ENCODE data around the gene IDS. TPM values are rescaled to one million over a fixed set of nuclear protein-coding genes. Genes with fewer than 3 reads are reported as not detected.
"Not testable (repeated sequence)": the region's sequence is repeated elsewhere in the genome, so short reads cannot be mapped to it uniquely, and the experiment has no call there.

IDS gene
- total and polyA plus RNA-seq, 2 of the 8 experiments (the other 6 are each of a cell fraction or from before 2014, with no cell fraction given): 19.9 to 20.7 TPM

DNA sequence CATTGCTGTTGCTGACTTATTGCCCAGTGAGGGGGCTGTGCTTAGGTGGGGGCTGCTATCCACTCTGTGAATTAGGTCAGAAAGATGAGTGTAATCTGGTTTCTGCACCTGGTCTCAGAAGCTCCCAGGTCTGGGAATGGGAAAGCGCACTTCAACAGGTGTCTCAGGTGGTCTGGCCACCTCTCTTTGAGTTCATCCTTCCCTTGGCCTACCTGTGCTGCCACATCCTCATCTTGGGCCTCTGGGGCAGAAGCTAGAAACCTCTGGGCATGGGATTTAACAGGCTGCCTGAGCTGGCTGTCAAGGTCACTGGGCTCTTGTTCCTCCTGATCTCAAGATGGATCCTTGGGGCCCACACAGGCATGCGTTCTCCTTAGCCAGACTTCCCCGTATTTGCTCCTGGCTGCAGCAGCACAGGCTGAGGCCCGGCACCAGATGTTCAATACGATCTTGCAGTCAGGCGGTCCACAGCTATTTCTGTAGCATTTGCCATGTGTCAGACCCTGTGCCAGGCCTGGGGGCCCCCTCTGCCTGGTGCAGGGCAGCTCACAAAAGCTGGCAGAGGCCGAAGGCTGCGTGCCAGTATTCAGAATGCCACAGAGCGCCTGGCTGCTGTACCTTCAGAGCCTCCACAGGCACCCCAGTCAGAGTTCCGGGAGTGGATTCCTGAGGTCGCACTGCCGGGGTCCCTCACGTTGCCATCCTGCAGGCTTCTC is 21.4 kb upstream of the IDS start:
- H3K79me1 ChIP-seq (ENCODE audit: low read depth, low read length); H4K8ac ChIP-seq (ENCODE audit: extremely low read depth, insufficient read depth, low read length); H4K91ac ChIP-seq (replicated peaks; ENCODE audit: insufficient read length, low read length); H3K9ac ChIP-seq (replicated peaks in 1 of 4; ENCODE audit: extremely low read depth in 1 of 4, low read depth in 3 of 4, low read length in 3 of 4); H3K79me2 ChIP-seq (ENCODE audit: control insufficient read depth in 1 of 2, insufficient read depth in 2 of 2, low read length in 2 of 2); POLR2A ChIA-PET (ENCODE audit: partially characterized antibody); H3K23ac ChIP-seq (ENCODE audit: insufficient read length); H3K9me3 ChIP-seq (ENCODE audit: insufficient read depth in 2 of 2, low read depth in 1 of 2, low read length in 1 of 2); H3K27ac ChIP-seq (ENCODE audit: low read depth, low read length); H3K4me1 ChIP-seq (replicated peaks in 1 of 4; ENCODE audit: control insufficient read depth in 3 of 4, insufficient read depth in 4 of 4, low read length in 3 of 4); H2BK120ac ChIP-seq (replicated peaks; ENCODE audit: low read depth, low read length); H4K20me1 ChIP-seq (replicated peaks in 1 of 2; ENCODE audit: control insufficient read depth in 1 of 2, insufficient read depth in 2 of 2, low read length in 2 of 2); H3K4ac ChIP-seq (replicated peaks; ENCODE audit: insufficient read length, low read depth, low read length); H2BK15ac ChIP-seq (ENCODE audit: low read length); H3K36me3 ChIP-seq (ENCODE audit: control insufficient read depth in 2 of 4, insufficient read depth in 4 of 4, low read length in 3 of 4); H2BK20ac ChIP-seq (ENCODE audit: low read length); H3K18ac ChIP-seq (ENCODE audit: extremely low read depth, low read length); H2BK5ac ChIP-seq (ENCODE audit: low read depth, low read length); H3K56ac ChIP-seq (replicated peaks; ENCODE audit: insufficient read length, low read depth, low read length); H3K14ac ChIP-seq (ENCODE audit: insufficient read length); H4K5ac ChIP-seq (ENCODE audit: insufficient read length, low read depth, low read length); H3K4me2 ChIP-seq (ENCODE audit: insufficient read depth in 1 of 2, low read depth in 2 of 2, low read length in 2 of 2); H2AFZ ChIP-seq (ENCODE audit: low read length); H3K27me3 ChIP-seq (replicated peaks in 1 of 4; ENCODE audit: control insufficient read depth in 3 of 4, extremely low read depth in 1 of 4, insufficient read depth in 3 of 4, low read length in 3 of 4); H2BK12ac ChIP-seq (ENCODE audit: low read depth, low read length); DNase-seq (ENCODE audit: low read depth in 1 of 2, low spot score in 2 of 2); H3K23me2 ChIP-seq (ENCODE audit: low read depth, low read length); H3K4me3 ChIP-seq (ENCODE audit: extremely low read depth in 1 of 4, insufficient read depth in 2 of 4, low read depth in 3 of 4, low read length in 4 of 4); H2AK5ac ChIP-seq (ENCODE audit: low read depth, low read length): not testable (repeated sequence)
- CTCF ChIA-PET (ENCODE audit: partially characterized antibody): interaction anchor here (0.8 to 1.5 kb wide), 3 partner anchors 10 to 22 kb away, joined by 3 to 5 read pairs (median 3); no protein-coding TSS in a partner anchor
- peak; percentile 24 for FAIRE-seq
- WGBS, 2 experiments (ENCODE audit: extremely low coverage in 1 of 2, insufficient coverage in 1 of 2, insufficient read length in 1 of 2, insufficient replicate concordance in 2 of 2, low coverage in 1 of 2, low lambda C conversion rate in 2 of 2, missing lambda C conversion rate in 1 of 2): 91% methylated on average over 3 of the region's 13 CpGs; no CpG with 5 or more reads in 1 of the 2 experiments

DNA sequence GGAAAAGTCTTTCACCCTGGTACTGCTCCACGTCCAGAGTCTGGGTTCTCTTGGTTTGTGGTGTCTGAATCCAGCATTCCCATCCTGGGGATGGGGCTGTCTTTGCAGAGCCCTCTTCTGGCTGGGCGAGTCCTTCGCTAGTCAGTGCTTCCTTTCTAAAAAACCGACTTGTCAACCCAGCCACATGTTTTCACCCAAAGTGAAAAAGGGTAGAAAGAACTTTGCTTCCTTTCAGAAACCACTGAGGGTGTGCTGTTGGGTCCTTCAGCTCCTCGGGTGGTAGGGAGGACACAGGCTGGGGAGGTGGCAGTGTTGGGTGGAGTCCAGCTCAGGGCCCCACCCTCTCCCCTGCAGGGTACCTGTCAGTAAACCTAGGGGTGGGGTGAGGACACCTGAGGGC is 20.8 kb upstream of the IDS start:
- H3K9me3 ChIP-seq (ENCODE audit: insufficient read depth in 2 of 2, low read depth in 1 of 2, low read length in 1 of 2); H2AK5ac ChIP-seq (ENCODE audit: low read depth, low read length); H3K9ac ChIP-seq (replicated peaks in 1 of 4; ENCODE audit: extremely low read depth in 1 of 4, low read depth in 3 of 4, low read length in 3 of 4); H3K23me2 ChIP-seq (ENCODE audit: low read depth, low read length); H4K8ac ChIP-seq (ENCODE audit: extremely low read depth, insufficient read depth, low read length); H4K20me1 ChIP-seq (replicated peaks in 1 of 2; ENCODE audit: control insufficient read depth in 1 of 2, insufficient read depth in 2 of 2, low read length in 2 of 2); POLR2A ChIA-PET (ENCODE audit: partially characterized antibody); H3K14ac ChIP-seq (ENCODE audit: insufficient read length); H2AFZ ChIP-seq (ENCODE audit: low read length); H3K4me2 ChIP-seq (ENCODE audit: insufficient read depth in 1 of 2, low read depth in 2 of 2, low read length in 2 of 2); H2BK12ac ChIP-seq (ENCODE audit: low read depth, low read length); H3K18ac ChIP-seq (ENCODE audit: extremely low read depth, low read length); H3K56ac ChIP-seq (replicated peaks; ENCODE audit: insufficient read length, low read depth, low read length); H3K79me1 ChIP-seq (ENCODE audit: low read depth, low read length); H3K4ac ChIP-seq (replicated peaks; ENCODE audit: insufficient read length, low read depth, low read length); H3K4me3 ChIP-seq (ENCODE audit: extremely low read depth in 1 of 4, insufficient read depth in 2 of 4, low read depth in 3 of 4, low read length in 4 of 4); H2BK15ac ChIP-seq (ENCODE audit: low read length); H3K23ac ChIP-seq (ENCODE audit: insufficient read length); H3K79me2 ChIP-seq (ENCODE audit: control insufficient read depth in 1 of 2, insufficient read depth in 2 of 2, low read length in 2 of 2); H3K27me3 ChIP-seq (replicated peaks in 1 of 4; ENCODE audit: control insufficient read depth in 3 of 4, extremely low read depth in 1 of 4, insufficient read depth in 3 of 4, low read length in 3 of 4); H2BK120ac ChIP-seq (replicated peaks; ENCODE audit: low read depth, low read length); DNase-seq (ENCODE audit: low read depth in 1 of 2, low spot score in 2 of 2); H2BK20ac ChIP-seq (ENCODE audit: low read length); H4K5ac ChIP-seq (ENCODE audit: insufficient read length, low read depth, low read length); H3K27ac ChIP-seq (ENCODE audit: low read depth, low read length); FAIRE-seq; H4K91ac ChIP-seq (replicated peaks; ENCODE audit: insufficient read length, low read length); H3K4me1 ChIP-seq (replicated peaks in 1 of 4; ENCODE audit: control insufficient read depth in 3 of 4, insufficient read depth in 4 of 4, low read length in 3 of 4); H3K36me3 ChIP-seq (ENCODE audit: control insufficient read depth in 2 of 4, insufficient read depth in 4 of 4, low read length in 3 of 4); H2BK5ac ChIP-seq (ENCODE audit: low read depth, low read length): not testable (repeated sequence)
- WGBS, 2 experiments (ENCODE audit: extremely low coverage in 1 of 2, insufficient coverage in 1 of 2, insufficient read length in 1 of 2, insufficient replicate concordance in 2 of 2, low coverage in 1 of 2, low lambda C conversion rate in 2 of 2, missing lambda C conversion rate in 1 of 2): no CpG with 5 or more reads among the region's 5 CpGs
- CTCF ChIA-PET (ENCODE audit: partially characterized antibody): interaction anchor here (0.8 to 1.5 kb wide), 3 partner anchors 10 to 22 kb away, joined by 3 to 5 read pairs (median 3); no protein-coding TSS in a partner anchor

Data from H1 (cell line).